Skeletal muscle satellite cell (primary cell): ENCODE measurements around the gene OMP.

Experiments used
- H3K27me3 ChIP-seq: 2 replicates; pipeline ENCODE4 v1.7.0; 2013; ENCODE audit warnings: low read length; ENCODE audit not compliant: control insufficient read depth, insufficient read depth
- H3K36me3 ChIP-seq: 2 replicates; pipeline ENCODE4 v1.7.0; 2013; ENCODE audit warnings: mild to moderate bottlenecking, control low read depth, low read length; ENCODE audit not compliant: insufficient read depth
- H3K4me1 ChIP-seq: 2 replicates; pipeline ENCODE4 v1.7.0; 2013; ENCODE audit warnings: low read length; ENCODE audit not compliant: control insufficient read depth, insufficient read depth
- H3K4me2 ChIP-seq: 2 replicates; pipeline ENCODE4 v1.7.0; 2013; ENCODE audit warnings: mild to moderate bottlenecking, low read length
- H3K4me3 ChIP-seq: 2 replicates; pipeline ENCODE4 v1.7.0; 2013; ENCODE audit warnings: low read length
- H3K9ac ChIP-seq: 2 replicates; pipeline ENCODE4 v1.7.0; 2013; ENCODE audit warnings: mild to moderate bottlenecking, low read depth, low read length, moderate library complexity
- H3K9me3 ChIP-seq: replicated peaks from 2 replicates; pipeline ENCODE4 v1.7.0; 2013; ENCODE audit warnings: mild to moderate bottlenecking, control low read depth, low read length

OMP gene

DNA sequence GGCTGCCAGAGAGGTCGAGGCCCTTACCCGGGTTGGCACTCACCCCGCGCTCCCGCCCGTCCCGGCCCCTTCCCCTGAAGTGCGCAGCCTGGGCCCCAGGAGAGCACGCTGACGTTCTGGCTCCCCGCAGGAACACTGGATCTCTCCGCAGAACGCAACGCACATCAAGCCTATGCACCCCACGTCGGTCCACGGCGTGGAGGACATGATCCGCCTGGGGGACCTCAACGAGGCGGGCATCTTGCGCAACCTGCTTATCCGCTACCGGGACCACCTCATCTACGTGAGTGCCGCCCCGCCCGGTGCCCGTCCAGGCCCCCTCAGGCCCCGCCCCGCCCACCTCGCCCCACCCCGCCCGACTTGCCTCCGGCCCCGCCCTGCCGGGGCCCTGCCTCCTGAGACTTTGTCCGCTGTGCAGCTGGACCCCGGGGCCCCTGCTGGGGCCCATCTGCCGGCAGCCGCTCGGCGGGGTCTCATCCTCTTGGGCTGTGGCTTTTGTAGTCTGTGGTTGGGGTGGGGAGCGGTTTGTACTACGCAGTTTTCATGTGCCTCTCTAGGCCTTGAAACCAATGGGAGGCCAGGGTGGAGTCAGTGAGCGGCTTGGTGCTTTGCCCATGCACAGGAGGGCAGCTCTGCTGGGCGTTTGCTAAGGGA is 45.2 kb downstream of the OMP start:
- H3K36me3 ChIP-seq, result no peaks in the 10 kb centered on the region
- H3K4me3 ChIP-seq, result no peak overlapping the region
- no peak overlapping the region for H3K4me2 ChIP-seq
- peaks cover 25% of the 10 kb centered on the region for H3K27me3 ChIP-seq
- peaks cover 17% of the 10 kb centered on the region for H3K4me1 ChIP-seq
- H3K9ac ChIP-seq, result no peak overlapping the region
- H3K9me3 ChIP-seq, result no peaks in the 10 kb centered on the region

DNA sequence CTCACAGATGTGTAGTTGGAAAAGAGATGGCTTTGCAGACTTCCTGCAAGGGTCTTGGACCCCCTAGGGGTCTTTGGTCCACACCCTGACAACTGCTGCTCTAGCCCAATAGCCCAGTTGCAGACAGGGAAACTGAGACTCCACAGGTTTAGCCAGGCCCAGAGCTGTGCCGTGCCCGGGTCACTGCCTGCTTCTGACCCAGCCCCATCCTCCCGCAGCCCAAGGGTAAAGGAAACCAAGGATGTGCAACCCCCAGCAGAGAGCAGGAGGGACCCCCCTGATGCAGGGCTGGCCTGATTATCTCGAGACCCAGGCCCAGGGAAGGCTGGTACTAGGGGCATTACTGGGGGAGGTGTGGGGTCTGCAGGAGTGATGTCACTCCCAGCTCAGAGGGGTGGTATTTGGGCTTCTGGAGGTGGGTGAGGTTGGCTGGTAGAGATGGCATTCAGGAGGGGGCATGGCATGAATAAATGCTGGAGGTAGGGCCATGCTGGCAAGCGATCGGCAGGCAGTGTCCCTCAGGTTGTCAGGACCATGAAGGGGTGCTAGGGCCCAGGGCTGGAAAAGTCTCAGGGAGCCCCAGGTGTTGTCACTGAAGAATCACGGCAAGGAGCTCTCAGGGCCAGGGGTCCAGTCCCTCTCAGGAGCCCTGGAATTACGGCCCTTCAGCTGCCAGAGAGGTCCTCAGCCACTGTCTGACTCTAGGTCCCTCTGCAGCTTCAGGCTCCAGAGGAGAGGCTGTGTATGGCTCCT is 46.5 kb downstream of the OMP start:
- Histone ChIP-seq H3K4me2 (no peak overlapping the region), H3K27me3 (peaks cover 32% of the 10 kb centered on the region), H3K36me3 (no peaks in the 10 kb centered on the region), H3K4me3 (no peak overlapping the region), H3K4me1 (peaks cover 25% of the 10 kb centered on the region), H3K9me3 (no peaks in the 10 kb centered on the region), H3K9ac (no peak overlapping the region)

DNA sequence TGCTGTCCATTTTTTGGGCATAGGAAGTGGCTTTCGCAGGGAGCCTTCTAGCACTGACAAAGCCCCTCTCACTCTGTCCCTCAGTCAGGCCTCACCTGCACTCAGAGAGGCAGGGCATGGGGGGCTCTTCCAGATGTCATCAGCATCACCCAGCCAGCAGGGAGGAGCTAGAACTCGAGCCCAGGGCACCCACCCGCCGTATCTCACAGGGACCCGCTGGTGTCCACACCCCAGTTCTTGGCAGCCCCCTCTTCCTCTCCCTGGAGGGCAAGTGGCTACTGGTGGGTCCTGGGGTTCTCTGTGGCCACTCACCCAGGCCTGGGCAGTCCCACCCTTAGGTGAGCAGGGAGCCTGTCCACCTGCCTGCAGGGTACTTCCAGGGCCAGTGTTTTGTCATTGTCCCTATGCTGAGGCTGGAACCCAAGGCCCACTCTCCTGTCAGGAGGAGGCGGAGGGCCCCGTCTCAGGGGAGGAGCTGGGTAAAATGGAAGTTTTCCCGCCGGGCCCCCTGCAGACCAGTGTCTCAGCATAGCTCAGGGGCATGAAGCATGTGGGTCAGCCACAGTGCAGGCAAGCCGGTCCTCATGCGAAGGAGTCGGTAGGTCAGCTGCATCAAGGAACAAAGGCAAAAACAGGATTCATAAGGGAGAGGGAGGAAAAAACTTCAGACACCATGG is 47.2 kb downstream of the OMP start:
- Histone ChIP-seq H3K9me3 (no peaks in the 10 kb centered on the region), H3K36me3 (no peaks in the 10 kb centered on the region), H3K27me3 (peaks cover 38% of the 10 kb centered on the region), H3K4me3 (no peak overlapping the region), H3K9ac (no peak overlapping the region), H3K4me2 (no peak overlapping the region), H3K4me1 (peaks cover 31% of the 10 kb centered on the region)

DNA sequence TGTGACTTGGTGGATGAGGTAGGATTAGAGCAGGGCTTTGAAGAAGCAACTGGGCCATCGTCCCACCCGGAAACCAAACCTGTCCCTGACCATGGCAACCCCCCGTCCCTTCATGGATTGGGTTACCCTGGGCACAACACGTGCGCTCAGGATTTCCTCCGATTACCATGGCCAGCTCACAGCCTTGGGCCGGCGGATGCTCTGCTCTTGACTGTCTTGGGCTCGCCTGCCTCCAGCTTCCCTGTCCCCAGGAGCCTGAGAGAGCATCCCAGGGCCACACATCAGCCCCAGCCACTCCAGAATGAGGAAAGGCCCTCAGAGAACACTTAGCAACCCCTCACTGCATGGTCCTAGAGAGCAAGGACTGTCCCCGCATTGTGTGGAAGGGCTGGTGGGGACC is 48.2 kb downstream of the OMP start:
- Histone ChIP-seq H3K9me3 (no peaks in the 10 kb centered on the region), H3K27me3 (peaks cover 35% of the 10 kb centered on the region), H3K9ac (no peak overlapping the region), H3K4me2 (no peak overlapping the region), H3K4me1 (peaks cover 31% of the 10 kb centered on the region), H3K4me3 (no peak overlapping the region), H3K36me3 (no peaks in the 10 kb centered on the region)

DNA sequence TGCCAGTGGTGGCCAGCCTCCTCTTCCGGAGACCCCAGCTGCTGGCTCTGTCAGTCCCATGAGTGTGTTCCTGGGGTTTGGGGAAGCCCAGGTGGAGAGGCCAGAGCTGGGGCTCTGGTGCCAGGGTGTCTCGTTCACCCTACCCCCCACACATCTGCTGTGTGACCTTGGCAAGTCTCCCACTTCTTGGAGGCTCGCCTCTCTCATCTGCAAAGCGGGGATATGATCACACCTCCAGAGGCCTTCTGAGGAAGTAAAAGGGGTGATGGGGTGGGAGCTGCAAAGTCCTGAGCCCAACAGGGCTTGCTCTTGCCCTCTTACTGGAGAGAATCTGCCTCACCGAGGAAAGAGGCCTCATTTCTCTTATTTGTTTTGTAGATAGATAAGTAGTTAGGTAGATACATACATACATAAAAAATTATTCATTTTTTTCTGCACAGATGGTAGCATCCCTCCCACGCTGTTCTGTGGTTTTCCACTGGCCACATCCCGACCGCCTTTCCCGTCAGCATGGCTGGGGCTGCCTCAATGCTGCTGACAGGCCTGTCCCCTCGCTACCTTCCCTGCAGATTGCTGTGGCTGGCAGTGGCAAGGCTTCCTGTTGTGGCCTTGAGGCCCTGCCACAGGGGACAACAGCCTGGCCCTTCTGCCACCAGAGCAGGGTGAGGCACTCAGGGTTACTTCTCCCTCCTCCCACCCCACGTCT is 49.3 kb downstream of the OMP start:
- H3K27me3 ChIP-seq, result peaks cover 27% of the 10 kb centered on the region
- H3K36me3 ChIP-seq, result no peaks in the 10 kb centered on the region
- no peaks in the 10 kb centered on the region for H3K9me3 ChIP-seq
- H3K4me1 ChIP-seq, result peaks cover 31% of the 10 kb centered on the region
- no peak overlapping the region for H3K4me3 ChIP-seq
- no peak overlapping the region for H3K9ac ChIP-seq
- peak overlapping the region; percentile 44 for H3K4me2 ChIP-seq

DNA sequence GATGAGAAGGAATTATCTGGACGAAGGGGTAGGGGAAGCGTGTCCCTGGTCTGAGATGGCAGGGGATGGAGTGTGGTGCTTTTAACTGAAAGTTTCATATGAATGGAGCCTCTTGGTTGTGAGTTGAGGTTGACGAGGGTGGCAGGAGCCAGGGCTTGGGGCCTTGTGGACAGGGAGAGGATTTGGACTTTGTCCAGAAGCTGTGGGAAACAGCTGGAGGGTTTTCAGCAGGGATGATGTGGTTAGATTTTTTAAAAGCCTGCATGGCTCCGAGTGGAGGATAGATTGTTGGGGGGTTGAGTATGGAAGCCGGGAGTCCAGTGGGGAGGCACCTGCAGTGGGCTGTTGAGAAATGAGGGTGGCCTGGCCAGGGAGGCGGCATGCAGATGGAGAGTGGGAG is 50.2 kb downstream of the OMP start:
- Histone ChIP-seq H3K36me3 (no peaks in the 10 kb centered on the region), H3K4me1 (peaks cover 31% of the 10 kb centered on the region), H3K9me3 (no peaks in the 10 kb centered on the region), H3K4me3 (no peak overlapping the region), H3K27me3 (peaks cover 25% of the 10 kb centered on the region), H3K4me2 (no peak overlapping the region), H3K9ac (no peak overlapping the region)
